ENCODE data around the gene PRAME.
"Not testable (repeated sequence)": the region's sequence is repeated elsewhere in the genome, so short reads cannot be mapped to it uniquely, and the experiment has no call there.

PRAME gene

GRCh38 chr22:22512951-22513350 is 46.1 kb downstream of the PRAME start:
- TF ChIP-seq CTCF (IDR thresholded peaks at IDR 0.05; ENCODE audit: low read depth, low read length, missing control alignments) = no peak
- DNase-seq = no peak
- no peak overlapping the region for H3K27ac ChIP-seq
- no peaks in the 10 kb centered on the region for H3K36me3 ChIP-seq (replicated peaks)
- H3K27me3 ChIP-seq (replicated peaks) = peaks cover 11% of the 10 kb centered on the region
- no peak overlapping the region for H3K4me3 ChIP-seq (ENCODE audit: low read depth, low read length)
- in situ Hi-C loops (cut with HindIII; ENCODE audit: low pct_ligation_motif_present, low sequenced_read_pairs) = no loop called here

- H3K27ac ChIP-seq; in situ Hi-C loops (cut with HindIII; ENCODE audit: low pct_ligation_motif_present, low sequenced_read_pairs): not testable (repeated sequence)
These were observed 48.2 kb downstream of the PRAME start for GRCh38 chr22:22510833-22511232.

GRCh38 chr22:22509912-22510311 is 49.2 kb downstream of the PRAME start:
- in situ Hi-C loops (cut with HindIII; ENCODE audit: low pct_ligation_motif_present, low sequenced_read_pairs); H3K36me3 ChIP-seq (replicated peaks): not testable (repeated sequence)

More at GRCh38 chr22:22510833-22511232, 48.2 kb downstream of the PRAME start:
- not testable (repeated sequence) for H3K4me3 ChIP-seq (ENCODE audit: low read depth, low read length); H3K36me3 ChIP-seq (replicated peaks); DNase-seq
- peaks cover 11% of the 10 kb centered on the region for H3K27me3 ChIP-seq (replicated peaks)

GRCh38 chr22:22508274-22509176 is 50.5 kb downstream of the PRAME start, which contains the start of gene ZNF280B:
TSS of gene ZNF280B (minus strand) at chr22:22508742. CDS start at chr22:22489398, 19,344 bp downstream.
- peak within 1 kb of the TSS; percentile 14 for H3K27ac ChIP-seq
- peak within 1 kb of the TSS; percentile 79 for H3K4me3 ChIP-seq (ENCODE audit: low read depth, low read length)
- no peaks in the 10 kb centered on the region for H3K36me3 ChIP-seq (replicated peaks)
- in situ Hi-C loops (cut with HindIII; ENCODE audit: low pct_ligation_motif_present, low sequenced_read_pairs) = no loop called here
- H3K27me3 ChIP-seq (replicated peaks) = peaks cover 6% of the 10 kb centered on the region
- DNase-seq = peak; percentile 74
- TF ChIP-seq CTCF (IDR thresholded peaks at IDR 0.05; ENCODE audit: low read depth, low read length, missing control alignments) = peak; percentile 76

More at GRCh38 chr22:22509912-22510311, 49.2 kb downstream of the PRAME start:
- not testable (repeated sequence) for DNase-seq; H3K27me3 ChIP-seq (replicated peaks); H3K27ac ChIP-seq; H3K4me3 ChIP-seq (ENCODE audit: low read depth, low read length)

GRCh38 chr22:22507743-22508273 is 51.3 kb downstream of the PRAME start:
- peak overlapping the region; percentile 79 for H3K4me3 ChIP-seq (ENCODE audit: low read depth, low read length)
- H3K36me3 ChIP-seq (replicated peaks) = peaks cover under 1% of the 10 kb centered on the region
- peaks cover 3% of the 10 kb centered on the region for H3K27me3 ChIP-seq (replicated peaks)
- in situ Hi-C loops (cut with HindIII; ENCODE audit: low pct_ligation_motif_present, low sequenced_read_pairs) = no loop called here
- no peak for TF ChIP-seq CTCF (IDR thresholded peaks at IDR 0.05; ENCODE audit: low read depth, low read length, missing control alignments)
- no peak for DNase-seq
- H3K27ac ChIP-seq = peak overlapping the region; percentile 14

GRCh38 chr22:22506736-22507135 is 52.3 kb downstream of the PRAME start:
- H3K36me3 ChIP-seq (replicated peaks) = peaks cover 3% of the 10 kb centered on the region
- in situ Hi-C loops (cut with HindIII; ENCODE audit: low pct_ligation_motif_present, low sequenced_read_pairs) = no loop called here
- TF ChIP-seq CTCF (IDR thresholded peaks at IDR 0.05; ENCODE audit: low read depth, low read length, missing control alignments) = no peak

More at GRCh38 chr22:22506736-22507135, 52.3 kb downstream of the PRAME start:
- Histone ChIP-seq H3K4me3 (ENCODE audit: low read depth, low read length) (no peak overlapping the region), H3K27ac (no peak overlapping the region), H3K27me3 (replicated peaks) (peaks cover under 1% of the 10 kb centered on the region)
- DNase-seq = no peak

Data from brain microvascular endothelial cell (primary cell).